Naive thymus-derived CD4-positive, alpha-beta T cell (primary cell): ENCODE measurements around the gene WDR70. TPM values are rescaled to one million over a fixed set of nuclear protein-coding genes. Genes with fewer than 3 reads are reported as not detected.

ENCODE experiments used
- ATAC-seq: fragments of 150-1000 bp; cut with Tn5 transposase; 2 replicates; pipeline ENCODE4 v1.10.0; 2021; ENCODE audit warnings: mild to moderate bottlenecking, moderate library complexity
- CTCF ChIA-PET: fragments of 350-600 bp; sonication (Branson Sonifier 250); formaldehyde crosslinking; loops from one replicate; lab custom pipeline; 2021; ENCODE audit warnings: antibody characterized with exemption; lab: Charles Lee
- POLR2A ChIA-PET: fragments of 350-600 bp; sonication (Branson Sonifier 250); formaldehyde crosslinking; loops from one replicate; lab custom pipeline; 2021; ENCODE audit warnings: antibody characterized with exemption, inconsistent platforms; lab: Charles Lee
- DNase-seq, 9 donors: peaks; one replicate each; pipeline versions ENCODE4 v3.0.0 to v3.0.0-alpha.2; 2020 to 2022; ENCODE audit warnings: mixed read lengths in 1 of 9
- H3K27ac ChIP-seq: one replicate; pipeline ENCODE4 v1.7.0; 2013; ENCODE audit warnings: mild to moderate bottlenecking, low read depth, low read length, moderate library complexity
- H3K27me3 ChIP-seq, 2 donors: one replicate each; pipeline ENCODE4 v1.7.0; 2013; ENCODE audit warnings: low read length in 2 of 2, mild to moderate bottlenecking in 2 of 2, moderate library complexity in 2 of 2; ENCODE audit not compliant: control insufficient read depth in 2 of 2, insufficient read depth in 2 of 2
- H3K36me3 ChIP-seq, 3 experiments: 1 replicate in 2 of 3; 2 replicates in 1 of 3; pipeline ENCODE4 v1.7.0; 2013; ENCODE audit warnings: low read length in 3 of 3, mild to moderate bottlenecking in 3 of 3, moderate library complexity in 1 of 3; ENCODE audit not compliant: insufficient read depth in 3 of 3, control insufficient read depth in 2 of 3
- H3K4me1 ChIP-seq, 2 donors: one replicate each; pipeline ENCODE4 v1.7.0; 2013; ENCODE audit warnings: low read length in 2 of 2, mild to moderate bottlenecking in 2 of 2, moderate library complexity in 1 of 2; ENCODE audit not compliant: control insufficient read depth in 2 of 2, insufficient read depth in 2 of 2
- H3K4me3 ChIP-seq: 2 replicates; pipeline ENCODE4 v1.7.0; 2013; ENCODE audit warnings: mild to moderate bottlenecking, low read length
- H3K9me3 ChIP-seq, 3 experiments: 1 replicate in 2 of 3; 2 replicates in 1 of 3; pipeline ENCODE4 v1.7.0; 2013; ENCODE audit warnings: low read length in 3 of 3; ENCODE audit not compliant: control insufficient read depth in 2 of 3
- H3K27ac Mint-ChIP-seq, 9 donors: one replicate each; pipeline ENCODE4 v1.8.0; 2020 to 2022; ENCODE audit warnings: mixed read lengths in 9 of 9, mild to moderate bottlenecking in 8 of 9, moderate library complexity in 5 of 9, inconsistent platforms in 2 of 9
- H3K27me3 Mint-ChIP-seq, 5 donors: one replicate each; pipeline ENCODE4 v1.8.0; 2021 to 2022; ENCODE audit warnings: mixed read lengths in 5 of 5, mild to moderate bottlenecking in 1 of 5
- H3K36me3 Mint-ChIP-seq, 5 donors: one replicate each; pipeline ENCODE4 v1.8.0; 2020 to 2022; ENCODE audit warnings: mixed read lengths in 5 of 5, mild to moderate bottlenecking in 3 of 5, inconsistent platforms in 1 of 5
- H3K4me1 Mint-ChIP-seq, 7 donors: one replicate each; pipeline ENCODE4 v1.8.0; 2020 to 2022; ENCODE audit warnings: mixed read lengths in 7 of 7, mild to moderate bottlenecking in 3 of 7, inconsistent platforms in 1 of 7
- H3K4me3 Mint-ChIP-seq, 10 donors: one replicate each; pipeline ENCODE4 v1.8.0; 2020 to 2022; ENCODE audit warnings: mild to moderate bottlenecking in 10 of 10, mixed read lengths in 10 of 10, moderate library complexity in 6 of 10, inconsistent platforms in 2 of 10
- H3K9me3 Mint-ChIP-seq, 11 donors: one replicate each; pipeline ENCODE4 v1.8.0; 2020 to 2022; ENCODE audit warnings: mixed read lengths in 11 of 11, mild to moderate bottlenecking in 4 of 11, inconsistent platforms in 1 of 11, moderate library complexity in 1 of 11
- intact Hi-C, 2 donors: fragments of 100-400 bp; cut with micrococcal nuclease; formaldehyde crosslinking; loops; one replicate each; pipeline ENCODE4 v1.15.1; 2023
- polyA plus RNA-seq, 2 donors: library from polyadenylated mRNA; unstranded; fragments of 300-500 nt; fragmentation: Illumina TruSeq; gene quantifications; one replicate each; pipeline ENCODE4 v1.2.3, GENCODE V29; 2021
- total RNA-seq, 6 experiments: library from RNA in 5 of 6; stranded (reverse) in 5 of 6; gene quantifications; 1 replicate in 5 of 6; 2 replicates in 1 of 6; pipeline ENCODE4 v1.2.3 and lab custom pipeline; 2021 to 2026

Gene WDR70
- total and polyA plus RNA-seq, 7 experiments from 2014 or later = 17.7 to 41.4 (median 38.8) TPM

DNA sequence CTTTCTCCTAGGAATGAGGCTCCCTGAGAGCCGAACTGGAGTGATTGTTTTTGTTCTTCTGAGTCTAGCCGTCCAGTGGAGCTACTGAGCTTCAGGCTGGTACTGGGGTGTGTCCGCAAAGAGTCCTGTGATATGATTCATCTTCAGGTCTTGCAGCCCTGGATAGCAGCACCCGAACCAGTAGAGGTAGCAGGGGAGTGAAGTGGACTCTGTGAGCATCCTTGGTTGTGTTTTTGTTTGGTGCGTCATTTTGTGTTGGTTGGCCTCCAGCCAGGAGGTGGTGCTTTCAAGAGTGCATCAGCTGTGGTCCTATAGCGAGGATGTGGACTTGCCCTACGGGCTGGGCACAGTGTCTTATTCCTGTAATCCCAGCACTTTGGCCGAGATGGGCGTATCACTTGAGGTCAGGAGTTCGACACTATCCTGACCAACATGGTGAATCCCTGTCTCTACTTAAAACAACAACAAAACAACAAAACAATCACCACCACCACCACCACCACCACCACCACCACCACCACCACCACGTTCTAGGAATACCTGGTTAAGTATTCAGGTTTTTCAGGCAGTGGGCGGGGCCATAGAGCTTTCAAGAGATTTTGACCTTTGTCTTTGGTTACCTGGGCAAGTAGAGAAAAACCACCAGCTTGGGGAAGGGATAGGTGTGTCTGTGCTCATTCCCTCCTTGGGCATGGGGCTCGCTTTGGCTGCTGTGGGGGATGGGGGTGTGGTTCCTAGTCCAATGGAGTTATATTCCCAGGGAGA lies 154.0 kb downstream of the WDR70 start:
- ChIA-PET POLR2A (no interaction called here), CTCF (interaction anchor here (0.5 kb wide), 1 partner anchor 68 kb away, joined by 3 read pairs; no protein-coding TSS in a partner anchor)
- Histone ChIP-seq H3K36me3 (peaks cover 0 to 13% (median 0%) of the 10 kb centered on the region in 3 experiments), H3K27ac (no peak overlapping the region), H3K4me3 (no peak overlapping the region), H3K9me3 (no peaks in the 10 kb centered on the region), H3K27me3 (no peaks in the 10 kb centered on the region), H3K4me1 (no peaks in the 10 kb centered on the region)
- Mint-ChIP-seq H3K9me3 (peaks cover 0 to 44% (median 19%) of the 10 kb centered on the region in 11 donors), H3K4me1 (peaks cover 0 to 4% (median 0%) of the 10 kb centered on the region in 7 donors), H3K27me3 (no peaks in the 10 kb centered on the region), H3K36me3 (peaks cover 15 to 80% (median 64%) of the 10 kb centered on the region in 5 donors), H3K4me3 (no peak overlapping the region), H3K27ac (no peak overlapping the region)
- DNase-seq (no peak), ATAC-seq (no peak)
- intact Hi-C loops = no loop called here

DNA sequence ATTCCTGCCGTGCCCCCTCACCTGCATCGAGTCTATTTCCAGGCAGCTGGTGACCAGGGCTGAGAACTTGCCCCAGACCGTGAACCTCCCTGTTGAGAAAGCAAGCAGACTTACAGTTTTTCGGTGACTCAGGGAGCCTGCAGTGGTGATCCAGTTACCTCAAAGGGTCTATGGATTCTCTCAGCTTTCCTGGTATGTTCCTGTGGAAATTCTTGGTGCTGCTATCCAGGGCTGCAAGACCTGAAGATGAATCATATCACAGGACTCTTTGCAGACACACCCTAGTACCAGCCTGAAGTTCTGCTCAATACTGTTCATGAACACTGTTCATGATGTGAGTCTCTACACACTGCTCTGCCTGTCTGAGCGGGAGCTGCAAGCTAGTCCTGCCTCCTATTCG lies 154.7 kb downstream of the WDR70 start:
- POLR2A ChIA-PET = no interaction called here
- DNase-seq (no peak), ATAC-seq (no peak)
- H3K4me1 Mint-ChIP-seq = peaks cover 0 to 6% (median 0%) of the 10 kb centered on the region in 7 donors
- Histone ChIP-seq H3K27me3 (no peaks in the 10 kb centered on the region), H3K36me3 (peaks cover 0 to 13% (median 0%) of the 10 kb centered on the region in 3 experiments), H3K9me3 (no peaks in the 10 kb centered on the region), H3K4me3 (no peak overlapping the region), H3K27ac (no peak overlapping the region), H3K4me1 (no peaks in the 10 kb centered on the region)
- H3K27ac Mint-ChIP-seq = no peak overlapping the region
- no peaks in the 10 kb centered on the region for H3K27me3 Mint-ChIP-seq
- H3K36me3 Mint-ChIP-seq = peaks cover 17 to 81% (median 69%) of the 10 kb centered on the region in 5 donors
- intact Hi-C loops = no loop called here
- CTCF ChIA-PET = no interaction called here
- H3K9me3 Mint-ChIP-seq = peaks cover 0 to 40% (median 17%) of the 10 kb centered on the region in 11 donors
- no peak overlapping the region for H3K4me3 Mint-ChIP-seq

DNA sequence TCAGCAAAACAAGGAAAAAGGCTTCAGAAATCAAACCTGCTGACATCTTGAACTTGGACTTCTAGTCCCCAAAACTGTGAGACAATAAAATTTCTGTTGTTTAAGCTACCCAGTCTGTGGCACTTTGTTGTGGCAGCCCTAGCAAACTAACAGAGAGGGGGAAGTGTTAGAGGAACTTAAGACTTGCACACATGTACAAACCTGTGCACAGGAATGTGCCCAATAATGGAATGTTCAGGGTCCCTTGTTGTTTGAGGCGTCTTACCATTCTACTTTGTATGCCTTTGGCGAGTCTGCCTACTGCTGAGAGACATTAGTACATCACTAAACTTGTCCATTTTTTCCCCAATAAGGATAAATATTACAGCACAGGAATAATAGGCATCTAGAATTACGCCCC lies 160.3 kb downstream of the WDR70 start:
- Mint-ChIP-seq H3K27ac (no peak overlapping the region), H3K36me3 (peaks cover 1 to 64% (median 40%) of the 10 kb centered on the region in 5 donors), H3K4me3 (no peak overlapping the region), H3K9me3 (peaks cover 0 to 5% (median 0%) of the 10 kb centered on the region in 11 donors), H3K4me1 (peaks cover 0 to 6% (median 0%) of the 10 kb centered on the region in 7 donors), H3K27me3 (no peaks in the 10 kb centered on the region)
- H3K4me1 ChIP-seq = no peaks in the 10 kb centered on the region
- intact Hi-C loops = no loop called here
- no peak for ATAC-seq
- no peaks in the 10 kb centered on the region for H3K36me3 ChIP-seq
- no peak overlapping the region for H3K4me3 ChIP-seq
- ChIA-PET POLR2A (no interaction called here), CTCF (no interaction called here)
- DNase-seq = no peak
- H3K9me3 ChIP-seq = no peaks in the 10 kb centered on the region
- H3K27me3 ChIP-seq = no peaks in the 10 kb centered on the region
- no peak overlapping the region for H3K27ac ChIP-seq

DNA sequence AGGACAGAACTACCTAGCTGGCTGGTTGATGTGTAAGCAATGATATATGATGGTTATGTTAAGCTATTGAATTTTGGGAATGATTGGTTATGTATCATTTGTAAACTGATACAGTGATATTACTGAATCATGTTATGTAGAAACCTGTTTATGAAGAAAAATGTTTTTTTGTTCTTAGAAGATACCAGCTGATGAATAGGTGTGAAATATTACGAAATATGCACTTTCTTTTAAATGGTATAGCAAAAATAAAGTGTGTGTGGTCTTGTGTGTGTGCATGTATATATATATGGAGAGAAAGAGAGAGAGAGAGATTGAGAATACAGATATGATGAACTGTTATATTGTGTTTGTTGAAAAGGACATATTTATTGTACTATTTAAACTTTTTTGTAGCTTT lies 164.1 kb downstream of the WDR70 start:
- no peaks in the 10 kb centered on the region for H3K27me3 Mint-ChIP-seq
- peaks cover 0 to 44% (median 31%) of the 10 kb centered on the region in 5 donors for H3K36me3 Mint-ChIP-seq
- ChIA-PET CTCF (interaction anchor here (0.6 kb wide), 1 partner anchor 1928 kb away, joined by 3 read pairs; no protein-coding TSS in a partner anchor), POLR2A (no interaction called here)
- ATAC-seq (no peak), DNase-seq (no peak)
- intact Hi-C loops = no loop called here
- H3K9me3 ChIP-seq = no peaks in the 10 kb centered on the region
- no peak overlapping the region for H3K27ac ChIP-seq
- H3K4me1 Mint-ChIP-seq = peaks cover 0 to 6% (median 0%) of the 10 kb centered on the region in 7 donors
- H3K27ac Mint-ChIP-seq = no peak overlapping the region
- H3K36me3 ChIP-seq = no peaks in the 10 kb centered on the region
- H3K9me3 Mint-ChIP-seq = peaks cover 0 to 8% (median 0%) of the 10 kb centered on the region in 11 donors
- no peaks in the 10 kb centered on the region for H3K4me1 ChIP-seq
- no peak overlapping the region for H3K4me3 Mint-ChIP-seq
- no peak overlapping the region for H3K4me3 ChIP-seq
- no peaks in the 10 kb centered on the region for H3K27me3 ChIP-seq

DNA sequence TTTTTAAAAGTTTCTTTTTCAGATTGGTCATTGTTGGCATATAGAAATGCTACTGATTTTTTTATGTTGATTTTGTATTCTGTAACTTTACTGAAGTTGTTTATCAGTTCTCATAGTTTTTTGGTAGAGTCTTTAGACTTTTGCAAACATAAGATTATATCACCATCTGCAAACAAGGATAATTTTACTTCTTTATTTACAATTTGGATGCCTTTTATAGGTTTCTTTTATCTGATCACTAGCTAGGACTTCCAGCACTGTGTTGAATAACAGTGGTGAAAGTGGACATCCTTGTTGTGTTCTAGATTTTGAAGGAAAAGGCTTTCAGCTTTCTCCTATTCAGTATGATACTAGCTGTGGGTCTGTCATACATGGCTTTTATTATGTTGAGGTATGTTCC lies 170.3 kb downstream of the WDR70 start:
- peaks cover 5 to 29% (median 13%) of the 10 kb centered on the region in 7 donors for H3K4me1 Mint-ChIP-seq
- H3K36me3 Mint-ChIP-seq = peaks cover 0 to 42% (median 25%) of the 10 kb centered on the region in 5 donors
- H3K4me3 ChIP-seq = no peak overlapping the region
- intact Hi-C loops = no loop called here
- no peak overlapping the region for H3K4me3 Mint-ChIP-seq
- DNase-seq = no peak
- no peak overlapping the region for H3K27ac Mint-ChIP-seq
- H3K36me3 ChIP-seq = no peaks in the 10 kb centered on the region
- no peak overlapping the region for H3K27ac ChIP-seq
- CTCF ChIA-PET = no interaction called here
- no peaks in the 10 kb centered on the region for H3K27me3 ChIP-seq
- peaks cover 0 to 26% (median 0%) of the 10 kb centered on the region in 11 donors for H3K9me3 Mint-ChIP-seq
- ATAC-seq = no peak
- no peaks in the 10 kb centered on the region for H3K27me3 Mint-ChIP-seq
- H3K4me1 ChIP-seq = no peaks in the 10 kb centered on the region
- H3K9me3 ChIP-seq = no peaks in the 10 kb centered on the region
- POLR2A ChIA-PET = no interaction called here

DNA sequence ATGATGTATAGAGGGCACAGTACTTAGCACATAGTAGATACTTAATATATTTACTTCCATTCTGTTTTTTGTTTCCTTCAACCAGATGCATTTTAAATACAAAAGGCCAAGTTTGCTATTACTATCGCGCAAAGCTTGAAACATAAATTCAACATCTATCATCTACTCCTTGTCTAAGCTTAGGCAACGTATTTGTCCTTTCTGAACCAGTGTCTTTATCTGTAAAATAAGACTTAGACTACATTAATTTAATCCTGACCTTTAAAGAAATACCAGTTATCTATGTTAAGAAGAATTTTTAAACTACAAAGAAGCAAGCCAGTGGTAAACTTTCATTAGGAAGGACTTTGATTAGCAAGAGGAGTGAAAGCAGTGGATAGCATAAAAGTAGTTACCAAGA lies 173.0 kb downstream of the WDR70 start:
- H3K27me3 Mint-ChIP-seq = no peaks in the 10 kb centered on the region
- H3K4me3 Mint-ChIP-seq = no peak overlapping the region
- CTCF ChIA-PET = no interaction called here
- no peaks in the 10 kb centered on the region for H3K9me3 ChIP-seq
- peaks cover 0 to 26% (median 3%) of the 10 kb centered on the region in 11 donors for H3K9me3 Mint-ChIP-seq
- H3K4me1 Mint-ChIP-seq = peaks cover 7 to 40% (median 19%) of the 10 kb centered on the region in 7 donors
- POLR2A ChIA-PET = no interaction called here
- no peak for ATAC-seq
- no peak overlapping the region for H3K27ac ChIP-seq
- no peak overlapping the region for H3K27ac Mint-ChIP-seq
- no peaks in the 10 kb centered on the region for H3K27me3 ChIP-seq
- H3K36me3 ChIP-seq = no peaks in the 10 kb centered on the region
- H3K4me3 ChIP-seq = no peak overlapping the region
- no peak for DNase-seq
- intact Hi-C loops = no loop called here
- H3K36me3 Mint-ChIP-seq = peaks cover 0 to 47% (median 30%) of the 10 kb centered on the region in 5 donors
- H3K4me1 ChIP-seq = no peaks in the 10 kb centered on the region
